Activated naive CD8-positive, alpha-beta T cell treated with anti-CD3 and anti-CD28 coated beads, Interleukin-2, amount 50 U/mL, for 16 hours (primary cell): ENCODE measurements around the gene MAPK8IP2.
"Not testable (repeated sequence)": the region's sequence is repeated elsewhere in the genome, so short reads cannot be mapped to it uniquely, and the experiment has no call there.

Experiments
- DNase-seq: peaks from one replicate; pipeline ENCODE4 v3.0.0-alpha.2; 2020; ENCODE audit warnings: low read depth, low spot score

Gene MAPK8IP2

GRCh38 chr22:50635591-50635990 lies 35.0 kb downstream of the MAPK8IP2 start:
- DNase-seq: no peak

- DNase-seq: not testable (repeated sequence)
These were observed 39.7 kb downstream of the MAPK8IP2 start for GRCh38 chr22:50640296-50640695.

- no peak for DNase-seq
These were observed 40.5 kb downstream of the MAPK8IP2 start for GRCh38 chr22:50640857-50641647.

DNA sequence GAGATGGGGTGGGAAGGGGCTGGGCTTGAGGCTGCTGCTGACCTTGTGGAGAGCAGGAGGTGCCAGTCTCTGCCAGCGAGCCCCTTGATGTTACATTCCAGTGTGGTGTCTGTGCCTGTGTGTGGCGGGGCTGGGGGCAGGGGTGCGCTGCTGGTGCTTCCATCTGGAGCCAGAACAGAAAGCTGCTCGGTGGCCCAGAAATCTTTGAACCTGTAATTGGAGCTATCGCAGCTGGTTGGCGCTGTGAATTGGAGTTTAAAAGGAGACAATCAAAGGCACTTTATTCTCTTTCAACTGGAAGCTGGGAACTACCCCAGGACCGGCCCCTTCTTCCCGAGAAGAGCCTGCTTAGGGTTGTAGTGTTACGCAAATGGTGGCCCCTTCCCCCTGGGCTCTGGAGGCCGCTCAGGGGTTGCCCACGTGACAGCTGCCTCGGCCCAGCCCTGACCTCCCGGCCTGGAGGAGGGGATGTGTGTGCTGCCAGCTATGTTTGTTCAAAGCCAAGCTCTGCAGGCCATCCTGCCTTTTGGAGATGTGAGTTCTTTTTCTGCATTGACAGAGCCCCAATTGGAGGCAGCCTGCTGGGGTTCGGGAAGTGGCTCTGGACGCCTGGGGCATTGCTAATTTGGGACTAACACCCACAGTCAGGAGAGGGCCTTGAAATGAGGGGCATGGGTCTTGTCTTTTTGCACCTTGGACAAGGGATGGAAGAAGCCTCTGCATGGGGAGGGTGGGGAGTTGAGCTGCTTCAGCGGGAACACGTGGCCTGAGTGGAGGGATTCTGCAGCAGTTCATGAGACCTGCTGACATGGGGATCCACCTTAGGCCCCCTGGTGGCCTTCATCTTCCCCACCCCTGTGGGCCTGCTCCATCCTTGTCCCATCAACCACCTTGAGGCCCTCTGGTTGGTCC lies 41.4 kb downstream of the MAPK8IP2 start:
- no peak for DNase-seq

GRCh38 chr22:50643021-50643820 lies 42.6 kb downstream of the MAPK8IP2 start:
- DNase-seq: not testable (repeated sequence)

DNA sequence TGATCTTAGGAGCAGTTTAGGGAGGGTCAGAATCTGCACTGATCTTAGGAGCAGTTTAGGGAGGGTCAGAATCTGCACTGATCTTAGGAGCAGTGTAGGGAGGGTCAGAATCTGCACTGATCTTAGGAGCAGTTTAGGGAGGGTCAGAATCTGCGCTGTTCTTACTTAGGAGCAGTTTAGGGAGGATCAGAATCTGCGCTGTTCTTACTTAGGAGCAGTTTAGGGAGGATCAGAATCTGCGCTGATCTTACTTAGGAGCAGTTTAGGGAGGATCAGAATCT lies 43.2 kb downstream of the MAPK8IP2 start:
- not testable (repeated sequence) for DNase-seq

DNA sequence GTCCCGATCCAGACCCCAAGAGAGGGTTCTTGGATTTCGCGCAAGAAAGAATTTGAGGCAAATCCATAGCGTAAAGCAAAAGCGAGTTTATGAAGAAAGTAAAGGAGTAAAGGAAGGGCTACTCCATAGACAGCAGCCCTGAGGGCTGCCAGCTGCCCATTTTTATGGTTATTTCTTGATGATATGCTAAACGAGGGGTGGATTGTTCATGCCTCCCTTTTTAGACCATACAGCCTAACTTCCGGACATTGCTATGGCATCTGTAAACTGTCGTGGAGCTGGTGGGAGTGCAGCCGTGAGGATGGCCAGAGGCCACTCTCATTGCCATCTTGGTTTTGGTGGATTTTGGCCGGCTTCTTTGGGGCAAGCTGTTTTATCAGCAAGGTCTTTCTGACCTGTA lies 52.7 kb downstream of the MAPK8IP2 start:
- no peak for DNase-seq

- DNase-seq: not testable (repeated sequence)
These were observed 54.1 kb downstream of the MAPK8IP2 start for GRCh38 chr22:50654664-50655063.

- no peak for DNase-seq
These were observed 55.8 kb downstream of the MAPK8IP2 start for GRCh38 chr22:50656122-50657070.

DNA sequence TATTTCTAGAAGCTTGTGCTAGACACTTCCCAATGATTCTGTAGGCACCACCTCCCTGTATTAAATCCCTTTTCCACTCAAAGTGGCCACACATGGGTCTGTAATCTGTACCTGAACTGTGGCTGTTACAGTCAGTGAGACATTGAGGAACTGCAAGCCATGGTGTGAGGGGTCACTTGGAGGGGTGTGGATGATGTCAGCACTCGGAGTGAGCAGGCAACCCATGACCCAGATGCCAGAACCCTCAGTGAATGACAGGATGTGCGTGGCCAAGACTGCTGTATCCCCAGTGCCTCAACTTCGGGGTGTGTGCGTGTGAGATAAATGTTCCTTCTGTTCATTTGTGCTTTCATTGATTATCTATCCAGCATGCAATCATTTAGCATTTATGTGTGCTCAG lies 57.3 kb downstream of the MAPK8IP2 start:
- DNase-seq: no peak

GRCh38 chr22:50659711-50660110 lies 59.1 kb downstream of the MAPK8IP2 start:
- DNase-seq: not testable (repeated sequence)

DNA sequence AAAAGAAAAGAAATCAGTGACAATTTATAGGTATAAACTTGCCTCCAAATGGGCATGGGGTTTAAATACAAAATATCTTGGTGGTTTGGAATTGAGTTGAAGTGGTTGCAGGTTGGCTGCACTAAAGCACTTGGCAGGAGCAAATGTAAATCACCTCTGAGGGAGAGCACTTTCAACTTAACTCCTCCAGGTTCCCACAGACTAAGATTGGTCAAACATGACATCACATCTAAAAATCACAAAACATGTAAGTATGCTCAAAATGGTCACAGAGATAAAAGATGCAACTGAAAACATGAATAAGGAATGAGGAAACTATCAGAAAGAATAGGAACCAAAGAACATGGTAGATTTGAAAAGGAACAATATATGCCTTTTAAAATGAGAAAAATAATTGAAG lies 59.7 kb downstream of the MAPK8IP2 start:
- no peak for DNase-seq
